Endothelial cell of umbilical vein (primary cell): Measurements from ENCODE around the gene FCN2. TPM values are rescaled to one million over a fixed set of nuclear protein-coding genes. Genes with fewer than 3 reads are reported as not detected.

Source experiments
- BruUV-seq: library from RNA; stranded (reverse); fragments of 400-500 nt; replicated peaks from 2 replicates; lab custom pipeline; 2021; lab: Mats Ljungman, UMichigan
- CTCF ChIA-PET: fragments of 300-600, 350-600 bp; sonication (Branson Sonifier 250); formaldehyde crosslinking; loops from one replicate; lab custom pipeline; 2021; ENCODE audit warnings: antibody characterized with exemption, inconsistent platforms; lab: Charles Lee
- POLR2A ChIA-PET: fragments of 300-600, 350-600 bp; sonication (Branson Sonifier 250); formaldehyde crosslinking; loops from one replicate; lab custom pipeline; 2021; ENCODE audit warnings: antibody characterized with exemption, inconsistent platforms; lab: Charles Lee
- DNase-seq: peaks from one replicate; pipeline ENCODE4 v3.0.0-alpha.2; 2011; ENCODE audit warnings: low read depth, low spot score
- FAIRE-seq: peaks from 2 replicates; lab custom pipeline; 2011; peaks lifted over from hg19 to GRCh38; lab: Jason Lieb, UNC
- H2AFZ ChIP-seq: 2 replicates; pipeline ENCODE4 v1.6.0; 2012; ENCODE audit warnings: low read depth, low read length, control low read depth, inconsistent platforms
- H3K27ac ChIP-seq: 2 replicates; pipeline ENCODE4 v1.5.1; 2011; ENCODE audit warnings: low read depth, mild to moderate bottlenecking, control low read depth, low read length, moderate library complexity; ENCODE audit not compliant: insufficient read depth
- H3K27me3 ChIP-seq, 2 experiments: 2 replicates each; pipeline versions ENCODE4 v1.6.0 to v1.6.1; 2011; ENCODE audit warnings: low read length in 2 of 2, mixed read lengths in 1 of 2; ENCODE audit not compliant: control insufficient read depth in 2 of 2, insufficient read depth in 2 of 2
- H3K36me3 ChIP-seq, 2 experiments: 2 replicates in 1 of 2; 3 replicates in 1 of 2; pipeline ENCODE4 v1.5.1; 2011; ENCODE audit warnings: low read length in 2 of 2, mild to moderate bottlenecking in 1 of 2, moderate library complexity in 1 of 2; ENCODE audit not compliant: control insufficient read depth in 2 of 2, insufficient read depth in 2 of 2; ENCODE audit errors: extremely low read depth in 1 of 2
- H3K4me1 ChIP-seq: 3 replicates; pipeline ENCODE4 v1.5.1; 2011; ENCODE audit warnings: mild to moderate bottlenecking, low read length; ENCODE audit not compliant: control insufficient read depth, insufficient read depth; ENCODE audit errors: extremely low read depth
- H3K4me2 ChIP-seq: 2 replicates; pipeline ENCODE4 v1.6.1; 2011; ENCODE audit warnings: low read length, control low read depth, mixed read lengths; ENCODE audit not compliant: insufficient read depth
- H3K4me3 ChIP-seq, 3 experiments: fragments of 200-600 bp in 1 of 3; sonication (generic), shearing (Covaris generic) in 1 of 3; replicated peaks in 1 of 3; 2 replicates each; pipeline ENCODE4 v1.5.1; 2011 to 2016; ENCODE audit warnings: control low read depth in 3 of 3, low read length in 3 of 3, mild to moderate bottlenecking in 2 of 3, inconsistent platforms in 1 of 3, low read depth in 1 of 3, moderate library complexity in 1 of 3; ENCODE audit not compliant: insufficient read depth in 1 of 3
- H3K79me2 ChIP-seq: 2 replicates; pipeline ENCODE4 v1.6.0; 2012; ENCODE audit warnings: low read length, inconsistent platforms; ENCODE audit not compliant: control insufficient read depth, insufficient read depth
- H3K9ac ChIP-seq: replicated peaks from 2 replicates; pipeline ENCODE3; 2011; ENCODE audit warnings: low read length, control low read depth; ENCODE audit not compliant: insufficient read depth; ENCODE audit errors: extremely low read depth
- H3K9me1 ChIP-seq: replicated peaks from 3 replicates; pipeline ENCODE4 v1.6.0; 2011; ENCODE audit warnings: mild to moderate bottlenecking, low read length; ENCODE audit not compliant: control insufficient read depth, insufficient read depth; ENCODE audit errors: extremely low read depth
- H3K9me3 ChIP-seq: replicated peaks from 2 replicates; pipeline ENCODE4 v1.5.1; 2012; ENCODE audit warnings: low read length, inconsistent platforms; ENCODE audit not compliant: control insufficient read depth, insufficient read depth
- H4K20me1 ChIP-seq: replicated peaks from 2 replicates; pipeline ENCODE3; 2011; ENCODE audit warnings: mild to moderate bottlenecking, low read length; ENCODE audit not compliant: control insufficient read depth, insufficient read depth; ENCODE audit errors: extremely low read depth
- CTCF ChIP-seq, 2 donors: IDR thresholded peaks; 1 replicate in 1 of 2; 2 replicates in 1 of 2; pipeline ENCODE4 v1.5.1; 2011; ENCODE audit warnings: low read length in 2 of 2, mild to moderate bottlenecking in 2 of 2, moderate library complexity in 2 of 2, control low read depth in 1 of 2, inconsistent platforms in 1 of 2, low read depth in 1 of 2; ENCODE audit not compliant: insufficient read depth in 1 of 2; ENCODE audit errors: extremely low read depth in 1 of 2
- EZH2 ChIP-seq: IDR thresholded peaks from 2 replicates; pipeline ENCODE4 v1.6.1; 2012; ENCODE audit warnings: borderline replicate concordance, low read depth, mild to moderate bottlenecking, moderate library complexity, low read length, inconsistent platforms; ENCODE audit not compliant: severe bottlenecking
- FOS ChIP-seq: IDR thresholded peaks from 2 replicates; pipeline ENCODE4 v1.6.1; 2011; ENCODE audit warnings: mild to moderate bottlenecking, low read length, moderate library complexity, borderline replicate concordance; ENCODE audit not compliant: insufficient read depth
- GATA2 ChIP-seq: IDR thresholded peaks from 2 replicates; pipeline ENCODE4 v1.7.0; 2011; ENCODE audit warnings: low read depth, mild to moderate bottlenecking, moderate library complexity, mixed read lengths, low read length; ENCODE audit not compliant: insufficient read length, insufficient read depth
- JUN ChIP-seq: IDR thresholded peaks from 2 replicates; pipeline ENCODE4 v1.6.1; 2011; ENCODE audit warnings: borderline replicate concordance, low read depth; ENCODE audit not compliant: insufficient read length, insufficient read depth
- MYC ChIP-seq: IDR thresholded peaks from one replicate; pipeline ENCODE4 v1.6.1; 2011; ENCODE audit warnings: mild to moderate bottlenecking, low read depth, low read length
- POLR2A ChIP-seq: IDR thresholded peaks from 2 replicates; pipeline ENCODE4 v1.6.1; 2012; ENCODE audit warnings: low read depth, mild to moderate bottlenecking, control low read depth, low read length
- POLR2AphosphoS5 ChIP-seq: IDR thresholded peaks from 2 replicates; pipeline ENCODE4 v1.6.1; 2012; ENCODE audit warnings: low read depth, mild to moderate bottlenecking, control low read depth, low read length, moderate library complexity; ENCODE audit not compliant: insufficient read depth
- dilution Hi-C: fragments of 300-500 bp; cut with MboI; formaldehyde crosslinking; loops from one replicate; pipeline ENCODE4 v1.15.0; 2019; ENCODE audit warnings: low sequenced_read_pairs; ENCODE audit not compliant: extremely low pct_ligation_motif_present
- intact Hi-C: fragments of 100-400 bp; cut with micrococcal nuclease; formaldehyde crosslinking; loops from one replicate; pipeline ENCODE4 v1.10.0; 2022
- polyA plus RNA-seq, 4 experiments: library from polyadenylated mRNA; depleted of rRNA in 3 of 4; stranded (reverse) in 3 of 4; unstranded in 1 of 4; fragments of >200 nt; gene quantifications; 2 replicates each; pipeline versions ENCODE4 v1.2.1 to v1.2.3, GENCODE V29; 2011 to 2012; ENCODE audit warnings: missing spikeins in 1 of 4
- total RNA-seq: library from RNA; stranded (reverse); gene quantifications from 2 replicates; pipeline ENCODE4 v1.2.3, GENCODE V29; 2021
- TF ChIP-seq, protein P1 (sequence below): IDR thresholded peaks from 2 replicates; pipeline ENCODE4 v1.6.1; 2011; ENCODE audit not compliant: insufficient read depth, insufficient read length

The FCN2 gene
- total and polyA plus RNA-seq, 2 donors (not counting 3 experiments of a cell fraction or from before 2014, with no cell fraction given): not detected

DNA sequence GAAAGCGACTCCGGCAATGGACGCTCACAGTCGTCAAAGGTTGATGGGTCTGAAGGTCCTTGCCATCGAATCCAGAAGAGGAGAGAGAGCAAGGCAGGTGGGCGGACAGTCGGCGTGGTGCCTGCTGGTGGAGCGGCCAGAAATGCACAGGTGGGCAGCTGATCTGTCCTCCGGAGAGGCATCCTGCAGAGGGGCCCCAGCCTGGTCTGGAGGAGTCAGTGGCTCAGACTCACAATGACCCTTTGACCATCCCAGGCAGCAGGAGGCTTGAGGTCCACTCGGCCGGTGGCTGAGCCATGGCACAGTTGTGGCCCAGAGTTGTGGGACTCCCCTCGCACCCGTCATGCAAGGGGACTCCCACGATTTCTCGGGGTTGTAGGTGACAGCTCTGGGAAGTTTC is 34.4 kb upstream of the FCN2 start:
- intact Hi-C loops (no loop called here), dilution Hi-C loops (no loop called here)
- DNase-seq (no peak), FAIRE-seq (no peak)
- TF ChIP-seq, protein P1, sequence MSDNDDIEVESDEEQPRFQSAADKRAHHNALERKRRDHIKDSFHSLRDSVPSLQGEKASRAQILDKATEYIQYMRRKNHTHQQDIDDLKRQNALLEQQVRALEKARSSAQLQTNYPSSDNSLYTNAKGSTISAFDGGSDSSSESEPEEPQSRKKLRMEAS: no peak
- TF ChIP-seq MYC: no peak
- no peak for TF ChIP-seq GATA2
- no peak for TF ChIP-seq FOS
- no peak for TF ChIP-seq POLR2AphosphoS5
- no peak for TF ChIP-seq EZH2
- TF ChIP-seq JUN: no peak
- TF ChIP-seq POLR2A: no peak
- TF ChIP-seq CTCF (IDR thresholded peaks at IDR 0.05; ENCODE audit: extremely low read depth in 1 of 2, insufficient read depth in 1 of 2, low read depth in 1 of 2, low read length in 2 of 2): no peak
- POLR2A ChIA-PET: no interaction called here
- H3K36me3 ChIP-seq: peaks cover 0 to 9% of the 10 kb centered on the region in 2 experiments
- no peaks in the 10 kb centered on the region for H3K4me1 ChIP-seq
- no peaks in the 10 kb centered on the region for H4K20me1 ChIP-seq
- BruUV-seq: no TSS peak
- H3K27me3 ChIP-seq: no peaks in the 10 kb centered on the region
- H3K79me2 ChIP-seq: no peaks in the 10 kb centered on the region
- H3K4me2 ChIP-seq: no peak overlapping the region
- H3K9me1 ChIP-seq: no peaks in the 10 kb centered on the region
- no peak overlapping the region for H3K4me3 ChIP-seq
- H3K27ac ChIP-seq: no peak overlapping the region
- H3K9me3 ChIP-seq: no peaks in the 10 kb centered on the region
- no peak overlapping the region for H2AFZ ChIP-seq
- no peak overlapping the region for H3K9ac ChIP-seq
- CTCF ChIA-PET: no interaction called here
